Measurements from ENCODE around the gene N4BP2L2. TPM values are rescaled to one million over a fixed set of nuclear protein-coding genes. Genes with fewer than 3 reads are reported as not detected.

N4BP2L2 gene
- total RNA-seq, 1 donor from 2014 or later, result 186 TPM

- DNase-seq (ENCODE audit: low spot score in 2 of 2), result no peak
- FAIRE-seq, result no peak
Measured at GRCh38 chr13:32472194-32472621, 66.4 kb downstream of the N4BP2L2 start.

DNA sequence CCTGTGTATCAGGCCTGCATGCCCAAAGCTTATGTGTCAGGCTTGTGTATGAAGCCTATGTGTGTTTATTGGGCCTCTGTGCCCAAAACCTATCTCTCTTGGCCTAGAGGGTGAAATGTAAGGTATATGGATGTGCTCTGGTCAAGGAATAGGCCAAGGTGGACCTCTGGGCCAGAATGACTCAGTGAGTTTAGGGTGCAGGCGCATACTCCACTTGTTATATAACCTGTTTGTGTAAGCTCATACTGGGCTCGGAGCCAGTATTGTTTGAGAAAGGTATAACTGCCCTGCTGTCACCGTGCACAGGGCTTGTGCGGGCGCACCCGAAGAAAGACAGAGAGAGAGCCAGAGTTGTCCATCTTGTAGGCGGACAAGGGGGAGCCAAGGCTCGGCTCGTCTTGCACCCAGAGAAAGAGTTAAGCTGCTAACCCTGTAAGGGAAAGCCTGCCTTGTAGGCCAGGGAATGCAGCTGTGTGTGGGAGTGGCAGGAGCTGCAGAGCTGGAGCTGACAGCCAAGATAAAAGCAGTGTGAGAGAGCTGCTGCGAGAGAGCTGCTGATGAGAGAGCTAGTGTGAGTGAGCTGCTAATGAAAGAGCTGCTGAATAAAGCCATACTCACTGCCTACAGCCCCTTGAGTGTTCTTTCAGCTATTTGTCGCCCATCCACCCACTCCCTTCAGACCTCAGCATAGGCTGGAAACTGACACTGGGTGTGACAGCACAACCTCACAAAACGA is 67.2 kb downstream of the N4BP2L2 start:
- no peak for FAIRE-seq
- DNase-seq (ENCODE audit: low spot score in 2 of 2), result peak in 1 of 2 donors; percentile 13

- no peak for FAIRE-seq
- no peak for DNase-seq (ENCODE audit: low spot score in 2 of 2)
Measured at GRCh38 chr13:32468502-32469142, 70.0 kb downstream of the N4BP2L2 start.

DNA sequence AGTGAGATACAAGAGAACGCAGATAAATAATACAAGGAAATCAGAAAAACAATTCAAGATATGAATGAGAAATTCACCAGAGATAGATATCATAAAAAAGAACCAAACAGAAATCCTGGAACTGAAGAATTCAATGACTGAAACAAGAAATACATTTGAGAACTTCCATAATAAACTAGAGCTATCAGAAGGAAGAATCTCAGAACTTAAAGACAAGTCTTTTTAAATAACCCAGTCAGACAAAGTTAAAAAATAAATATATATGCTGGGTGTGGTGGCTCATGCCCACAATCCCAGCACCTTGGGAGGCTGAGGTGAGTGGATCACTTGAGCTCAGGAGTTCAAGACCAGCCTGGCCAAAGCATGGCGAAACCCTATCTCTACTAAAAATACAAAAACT is 82.0 kb downstream of the N4BP2L2 start:
- DNase-seq (ENCODE audit: low spot score in 2 of 2) (no peak), FAIRE-seq (no peak)

GRCh38 chr13:32455594-32455903 is 83.0 kb downstream of the N4BP2L2 start:
- FAIRE-seq (no peak), DNase-seq (ENCODE audit: low spot score in 2 of 2) (no peak)

- DNase-seq (ENCODE audit: low spot score in 2 of 2) (no peak), FAIRE-seq (no peak)
Measured at GRCh38 chr13:32454886-32455593, 83.6 kb downstream of the N4BP2L2 start.

DNA sequence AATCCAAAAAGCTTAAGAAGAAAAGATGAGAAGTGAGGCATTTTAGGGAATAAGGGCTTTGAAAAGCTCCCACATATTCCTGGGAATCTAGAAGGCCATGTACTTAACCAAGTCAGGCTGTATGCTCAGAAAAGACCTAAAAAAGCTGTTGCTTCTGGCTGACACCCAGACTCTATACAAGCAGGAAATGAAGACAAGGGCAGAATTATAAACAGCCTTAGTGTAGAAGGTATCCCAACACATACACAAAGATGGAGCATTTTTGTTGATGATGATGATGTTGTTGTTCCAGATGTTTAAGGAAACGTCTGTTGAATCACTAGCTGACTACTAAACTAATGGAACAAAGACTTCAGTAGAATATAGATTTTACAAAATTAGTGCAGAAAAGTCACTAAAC is 84.6 kb downstream of the N4BP2L2 start:
- DNase-seq (ENCODE audit: low spot score in 2 of 2), result no peak
- no peak for FAIRE-seq

DNA sequence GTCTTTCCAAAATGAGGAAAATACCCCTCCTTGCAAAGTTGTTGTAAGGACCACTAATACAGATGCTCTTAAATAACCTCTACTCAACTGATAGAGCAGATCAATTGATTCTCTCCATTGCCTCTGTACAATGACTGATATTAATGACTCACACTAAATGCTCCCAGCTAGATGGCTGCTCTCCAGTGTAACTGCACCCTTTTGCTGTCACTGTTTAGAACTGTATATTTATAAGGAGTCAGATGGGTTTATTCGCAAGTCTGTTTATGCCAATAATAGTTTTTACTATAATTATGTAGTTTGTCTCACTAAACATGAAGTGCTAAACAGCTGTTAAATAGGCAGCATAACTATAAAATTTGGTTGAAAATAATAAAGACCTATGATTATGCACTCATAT is 89.6 kb downstream of the N4BP2L2 start:
- DNase-seq (ENCODE audit: low spot score in 2 of 2) (no peak), FAIRE-seq (no peak)

- DNase-seq (ENCODE audit: low spot score in 2 of 2) (no peak), FAIRE-seq (no peak)
Measured at GRCh38 chr13:32447894-32448623, 90.5 kb downstream of the N4BP2L2 start.

GRCh38 chr13:32446773-32447465 is 91.7 kb downstream of the N4BP2L2 start:
- DNase-seq (ENCODE audit: low spot score in 2 of 2) (no peak), FAIRE-seq (no peak)

DNA sequence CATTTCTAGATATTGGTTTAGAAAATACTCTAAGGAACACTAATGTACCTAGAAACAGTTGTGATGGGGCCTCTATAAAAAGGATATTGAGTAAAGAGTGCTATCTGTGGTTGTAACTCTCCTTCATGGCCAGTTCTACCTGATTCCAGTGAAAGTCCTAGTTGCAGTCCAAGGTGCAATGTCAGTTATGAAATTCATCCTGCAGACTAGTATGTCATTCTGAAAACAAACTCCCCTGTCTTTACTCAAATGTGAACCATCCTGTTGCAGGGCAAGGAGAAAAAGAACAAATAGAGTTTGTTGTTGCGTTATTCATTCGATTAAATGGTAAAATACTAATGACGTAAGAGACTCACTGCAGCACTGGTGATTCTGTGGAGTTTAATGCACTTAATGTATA is 92.4 kb downstream of the N4BP2L2 start:
- FAIRE-seq, result no peak

GRCh38 chr13:32445461-32445860 is 93.1 kb downstream of the N4BP2L2 start:
- DNase-seq (ENCODE audit: low spot score in 2 of 2) (no peak), FAIRE-seq (no peak)

More for the DNA sequence above, 92.4 kb downstream of the N4BP2L2 start:
- no peak for DNase-seq (ENCODE audit: low spot score in 2 of 2)

- FAIRE-seq, result no peak
- peak in 1 of 2 donors; percentile 21 for DNase-seq (ENCODE audit: low spot score in 2 of 2)
Measured at GRCh38 chr13:32443111-32443510, 95.5 kb downstream of the N4BP2L2 start.

DNA sequence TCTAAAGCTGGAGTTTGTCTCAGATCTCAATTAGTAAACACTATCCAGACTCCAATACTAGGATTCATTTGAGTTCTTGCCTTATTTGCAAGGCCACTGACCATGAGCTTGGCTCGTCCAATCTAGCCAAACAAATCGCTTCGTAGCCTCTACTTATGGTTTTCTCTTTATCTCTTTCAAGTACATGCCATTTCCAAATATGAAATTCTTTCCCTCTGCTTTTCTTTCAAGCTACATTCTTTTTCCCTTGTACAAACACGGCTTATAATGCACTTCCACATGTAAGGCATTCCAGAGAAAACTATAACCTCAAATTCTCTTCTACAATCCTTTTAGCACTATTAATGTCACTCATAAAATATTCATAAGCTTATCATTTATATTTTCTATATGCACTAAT is 99.7 kb downstream of the N4BP2L2 start:
- DNase-seq (ENCODE audit: low spot score in 2 of 2), result no peak
- FAIRE-seq, result no peak

GRCh38 chr13:32432856-32433255 is 105.7 kb downstream of the N4BP2L2 start:
- FAIRE-seq (no peak), DNase-seq (ENCODE audit: low spot score in 2 of 2) (no peak)

GRCh38 chr13:32431361-32431760 is 107.2 kb downstream of the N4BP2L2 start:
- DNase-seq (ENCODE audit: low spot score in 2 of 2), result no peak
- FAIRE-seq, result no peak

DNA sequence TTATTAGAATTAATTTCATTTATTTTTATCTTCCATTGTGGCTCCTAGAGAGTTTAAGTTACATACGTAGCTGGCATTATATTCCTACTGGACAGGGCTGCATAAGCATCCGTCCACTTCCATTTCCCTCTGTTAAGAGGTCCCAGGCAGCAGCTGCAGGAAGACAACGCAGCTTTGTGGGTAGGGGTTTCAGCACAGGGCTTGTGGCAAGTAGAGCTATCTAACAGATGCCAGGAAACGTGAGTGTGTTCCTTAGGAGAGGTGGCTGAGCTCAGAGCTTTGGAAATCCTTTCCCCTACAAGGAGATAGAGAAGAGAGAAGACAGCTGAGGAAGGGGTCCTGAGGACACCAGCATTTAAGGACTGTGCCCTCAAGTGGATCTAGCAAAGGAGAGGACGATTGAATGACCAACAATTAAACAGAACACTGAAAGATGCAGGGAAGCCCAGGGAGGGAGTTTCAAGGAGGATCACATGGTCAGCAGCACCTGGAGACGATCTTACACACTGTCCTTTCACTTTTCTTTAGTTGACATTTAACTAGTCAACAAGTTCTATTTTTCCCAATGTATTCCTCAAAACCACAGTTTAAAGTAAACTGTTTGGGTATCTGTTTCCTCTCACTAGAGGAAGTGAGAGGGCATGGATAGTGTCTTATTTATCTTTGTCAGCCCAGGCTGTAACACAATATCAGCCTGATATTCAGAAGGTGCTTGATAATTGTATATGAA is 108.4 kb downstream of the N4BP2L2 start:
- FAIRE-seq (no peak), DNase-seq (ENCODE audit: low spot score in 2 of 2) (no peak)

- no peak for DNase-seq (ENCODE audit: low spot score in 2 of 2)
- FAIRE-seq, result no peak
Measured at GRCh38 chr13:32429433-32429909, 109.1 kb downstream of the N4BP2L2 start.

- no peak for FAIRE-seq
- no peak for DNase-seq (ENCODE audit: low spot score in 2 of 2)
Measured at GRCh38 chr13:32428581-32429432, 109.8 kb downstream of the N4BP2L2 start.

Data from frontal cortex (tissue), 4 donors.